DND-41 (cell line): ENCODE measurements around the gene PIN4.

Experiments
- ATAC-seq: fragments of 200-7000 bp; cut with Tn5 transposase; 3 replicates; pipeline ENCODE4 v1.9.1; 2021; ENCODE audit warnings: low read depth; ENCODE audit not compliant: insufficient read depth
- DNase-seq: peaks from one replicate; pipeline ENCODE4 v3.0.0-alpha.2; 2020
- H2AFZ ChIP-seq: 2 replicates; pipeline ENCODE4 v1.6.0; 2012; ENCODE audit warnings: low read depth, low read length
- H3K27ac ChIP-seq: 2 replicates; pipeline ENCODE4 v1.5.1; 2012; ENCODE audit warnings: low read length, inconsistent platforms
- H3K27me3 ChIP-seq: fragments of 200-600 bp; sonication (generic); 2 replicates; pipeline ENCODE4 v1.6.0; 2012; ENCODE audit warnings: low read length, mild to moderate bottlenecking, inconsistent platforms; ENCODE audit not compliant: insufficient read depth, poor library complexity
- H3K36me3 ChIP-seq: 2 replicates; pipeline ENCODE4 v1.5.1; 2012; ENCODE audit warnings: low read length, inconsistent platforms; ENCODE audit not compliant: insufficient read depth
- H3K4me1 ChIP-seq: 2 replicates; pipeline ENCODE4 v1.5.1; 2012; ENCODE audit warnings: mild to moderate bottlenecking, low read length; ENCODE audit not compliant: insufficient read depth
- H3K4me2 ChIP-seq: 2 replicates; pipeline ENCODE4 v1.6.0; 2012; ENCODE audit warnings: mild to moderate bottlenecking, moderate library complexity, low read length, inconsistent platforms; ENCODE audit not compliant: insufficient read depth
- H3K4me3 ChIP-seq, 2 experiments: fragments of 200-600 bp in 1 of 2; shearing (Covaris generic) in 1 of 2; 2 replicates each; pipeline ENCODE4 v1.5.1; 2012 to 2016; ENCODE audit warnings: inconsistent platforms in 2 of 2, low read length in 2 of 2, mild to moderate bottlenecking in 2 of 2, low read depth in 1 of 2, moderate library complexity in 1 of 2
- H3K79me2 ChIP-seq: 2 replicates; pipeline ENCODE4 v1.6.0; 2012; ENCODE audit warnings: low read length, inconsistent platforms; ENCODE audit not compliant: insufficient read depth
- H3K9ac ChIP-seq: 2 replicates; pipeline ENCODE4 v1.6.0; 2012; ENCODE audit warnings: low read depth, mild to moderate bottlenecking, inconsistent platforms, low read length, moderate library complexity
- H3K9me3 ChIP-seq: 2 replicates; pipeline ENCODE4 v1.5.1; 2012; ENCODE audit warnings: low read length, moderate library complexity, mild to moderate bottlenecking, inconsistent platforms; ENCODE audit not compliant: insufficient read depth, severe bottlenecking
- H4K20me1 ChIP-seq: 2 replicates; pipeline ENCODE4 v1.6.0; 2012; ENCODE audit warnings: low read length; ENCODE audit not compliant: insufficient read depth
- CTCF ChIP-seq: IDR thresholded peaks from 2 replicates; pipeline ENCODE4 v1.5.1; 2012; ENCODE audit warnings: borderline replicate concordance, low read length, moderate library complexity, mild to moderate bottlenecking; ENCODE audit not compliant: poor library complexity, severe bottlenecking; ENCODE audit errors: extremely low read depth
- EZH2 ChIP-seq: IDR thresholded peaks from 3 replicates; pipeline ENCODE4 v1.6.1; 2012; ENCODE audit warnings: borderline replicate concordance, low read depth, mild to moderate bottlenecking, moderate library complexity, low read length, inconsistent platforms; ENCODE audit not compliant: severe bottlenecking

The PIN4 gene

GRCh38 chrX:72230290-72230689 lies 48.7 kb downstream of the PIN4 start:
- Histone ChIP-seq H3K4me1 (no peaks in the 10 kb centered on the region), H3K4me2 (no peak overlapping the region), H3K9ac (no peak overlapping the region), H3K9me3 (no peaks in the 10 kb centered on the region), H4K20me1 (no peaks in the 10 kb centered on the region; the same call in 1 of the 2 replicates), H3K27me3 (no peaks in the 10 kb centered on the region), H3K4me3 (no peak overlapping the region), H3K27ac (no peak overlapping the region), H2AFZ (no peak overlapping the region), H3K36me3 (peaks cover 21% of the 10 kb centered on the region; the same call in 1 of the 2 replicates), H3K79me2 (peaks cover 74% of the 10 kb centered on the region)
- TF ChIP-seq EZH2 (no peak), CTCF (no peak)
- ATAC-seq (no peak), DNase-seq (no peak)

GRCh38 chrX:72236841-72237240 lies 55.3 kb downstream of the PIN4 start:
- TF ChIP-seq EZH2 (no peak), CTCF (no peak)
- ATAC-seq (no peak), DNase-seq (no peak)
- Histone ChIP-seq H3K27ac (no peak overlapping the region), H3K4me2 (peak overlapping the region; percentile 23; the same call in 1 of the 2 replicates), H3K4me1 (peaks cover 19% of the 10 kb centered on the region), H3K36me3 (peaks cover 15% of the 10 kb centered on the region; the same call in 1 of the 2 replicates), H3K27me3 (no peaks in the 10 kb centered on the region), H3K9ac (no peak overlapping the region), H4K20me1 (no peaks in the 10 kb centered on the region), H3K4me3 (no peak overlapping the region), H2AFZ (no peak overlapping the region), H3K79me2 (peaks cover 51% of the 10 kb centered on the region), H3K9me3 (no peaks in the 10 kb centered on the region)

- Histone ChIP-seq H3K4me1 (peaks cover 19% of the 10 kb centered on the region), H3K79me2 (peaks cover 40% of the 10 kb centered on the region), H3K36me3 (peaks cover 15% of the 10 kb centered on the region; the same call in 1 of the 2 replicates), H3K4me3 (peak overlapping the region; percentile 39 to 84; a peak in 3 of 4 replicates), H4K20me1 (no peaks in the 10 kb centered on the region), H3K9me3 (no peaks in the 10 kb centered on the region), H3K9ac (peak overlapping the region; percentile 66), H3K27me3 (no peaks in the 10 kb centered on the region), H2AFZ (peak overlapping the region; percentile 86; the same call in 1 of the 2 replicates), H3K4me2 (peak overlapping the region; percentile 90), H3K27ac (peak overlapping the region; percentile 90)
- no peak for TF ChIP-seq CTCF
- TF ChIP-seq EZH2 = no peak
- no peak for ATAC-seq
- no peak for DNase-seq
Measured at GRCh38 chrX:72238183-72238582, 56.6 kb downstream of the PIN4 start.
